ENCODE measurements around the gene FAM8A1.

DNA sequence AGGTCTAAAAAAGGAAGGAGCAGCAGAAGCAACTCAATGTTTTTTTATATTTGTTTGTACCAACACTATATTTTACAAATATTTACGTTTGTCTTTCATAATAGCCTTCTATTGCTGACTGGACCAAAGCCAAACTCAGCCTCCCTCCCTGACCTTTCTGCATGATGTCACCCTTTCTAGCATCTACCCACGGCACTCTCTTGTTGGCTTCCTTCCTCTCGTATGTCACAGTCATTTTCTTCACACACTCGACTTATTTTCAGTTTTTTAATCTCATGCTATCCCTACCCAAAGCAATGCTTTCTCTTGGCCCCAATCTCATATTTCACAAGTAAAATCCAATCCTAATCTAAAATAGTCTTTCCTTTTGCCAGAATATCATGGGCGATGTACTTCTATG, 16.3 kb upstream of the FAM8A1 start:
- TF ChIP-seq, protein P1, sequence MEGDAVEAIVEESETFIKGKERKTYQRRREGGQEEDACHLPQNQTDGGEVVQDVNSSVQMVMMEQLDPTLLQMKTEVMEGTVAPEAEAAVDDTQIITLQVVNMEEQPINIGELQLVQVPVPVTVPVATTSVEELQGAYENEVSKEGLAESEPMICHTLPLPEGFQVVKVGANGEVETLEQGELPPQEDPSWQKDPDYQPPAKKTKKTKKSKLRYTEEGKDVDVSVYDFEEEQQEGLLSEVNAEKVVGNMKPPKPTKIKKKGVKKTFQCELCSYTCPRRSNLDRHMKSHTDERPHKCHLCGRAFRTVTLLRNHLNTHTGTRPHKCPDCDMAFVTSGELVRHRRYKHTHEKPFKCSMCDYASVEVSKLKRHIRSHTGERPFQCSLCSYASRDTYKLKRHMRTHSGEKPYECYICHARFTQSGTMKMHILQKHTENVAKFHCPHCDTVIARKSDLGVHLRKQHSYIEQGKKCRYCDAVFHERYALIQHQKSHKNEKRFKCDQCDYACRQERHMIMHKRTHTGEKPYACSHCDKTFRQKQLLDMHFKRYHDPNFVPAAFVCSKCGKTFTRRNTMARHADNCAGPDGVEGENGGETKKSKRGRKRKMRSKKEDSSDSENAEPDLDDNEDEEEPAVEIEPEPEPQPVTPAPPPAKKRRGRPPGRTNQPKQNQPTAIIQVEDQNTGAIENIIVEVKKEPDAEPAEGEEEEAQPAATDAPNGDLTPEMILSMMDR (IDR thresholded peaks at IDR 0.05), result no peak
- no peak for TF ChIP-seq POLR2A (IDR thresholded peaks at IDR 0.05)
